HepG2 (cell line): ENCODE results near the gene COPZ2. TPM values are rescaled to one million over a fixed set of nuclear protein-coding genes. Genes with fewer than 3 reads are reported as not detected.

ENCODE experiments used
- ATAC-seq: fragments of 200-7000 bp; cut with Tn5 transposase; 3 replicates; pipeline ENCODE4 v1.9.1; 2020; ENCODE audit warnings: mild to moderate bottlenecking, moderate library complexity
- BruUV-seq: library from RNA; stranded (reverse); fragments of 400-500 nt; replicated peaks from 2 replicates; lab custom pipeline; 2021; lab: Mats Ljungman, UMichigan
- CTCF ChIA-PET: fragments of 300-600 bp; formaldehyde crosslinking; extraction: SDS; loops from one replicate; lab custom pipeline; 2021; ENCODE audit warnings: low total read pairs, inconsistent platforms, low intra/inter-chr PET ratio; lab: Yijun Ruan, JAX
- POLR2A ChIA-PET: fragments of 350-600 bp; sonication (Branson Sonifier 250); formaldehyde crosslinking; loops from one replicate; lab custom pipeline; 2020; ENCODE audit warnings: antibody characterized with exemption, inconsistent platforms; lab: Yijun Ruan, JAX
- DNase-seq: peaks from one replicate; pipeline ENCODE4 v3.0.0-alpha.2; 2015; ENCODE audit warnings: low spot score
- FAIRE-seq: peaks from 3 replicates; lab custom pipeline; 2011; peaks lifted over from hg19 to GRCh38; lab: Jason Lieb, UNC
- H2AFZ ChIP-seq: one replicate; pipeline ENCODE4 v1.6.1; 2011; ENCODE audit warnings: low read length, inconsistent platforms
- H3K27ac ChIP-seq: fragments of 300-600 bp; 3 replicates; pipeline ENCODE4 v1.8.0; 2011; ENCODE audit warnings: mixed run types, mild to moderate bottlenecking, mixed read lengths, low read length, inconsistent platforms; ENCODE audit not compliant: insufficient read depth; ENCODE audit errors: extremely low read length
- H3K27me3 ChIP-seq, 2 experiments: fragments of 200-600 bp in 1 of 2; 2 replicates in 1 of 2; 3 replicates in 1 of 2; pipeline versions ENCODE4 v1.6.0 to v1.8.0; 2011; ENCODE audit warnings: low read length in 2 of 2, mild to moderate bottlenecking in 2 of 2, moderate library complexity in 2 of 2, inconsistent platforms in 1 of 2; ENCODE audit not compliant: insufficient read depth in 2 of 2, control insufficient read depth in 1 of 2
- H3K36me3 ChIP-seq, 2 experiments: fragments of 200-600 bp in 1 of 2; replicated peaks in 1 of 2; 2 replicates in 1 of 2; 3 replicates in 1 of 2; pipeline versions ENCODE4 v1.5.1 to v1.8.0; 2011; ENCODE audit warnings: low read length in 2 of 2, inconsistent platforms in 1 of 2; ENCODE audit not compliant: insufficient read depth in 2 of 2, control insufficient read depth in 1 of 2
- H3K4me1 ChIP-seq: 2 replicates; pipeline ENCODE4 v1.5.1; 2012; ENCODE audit warnings: low read length, inconsistent platforms; ENCODE audit not compliant: insufficient read depth
- H3K4me2 ChIP-seq: 2 replicates; pipeline ENCODE4 v1.6.0; 2011; ENCODE audit warnings: low read depth, low read length, inconsistent platforms
- H3K4me3 ChIP-seq, 3 experiments: fragments of 200-600 bp in 1 of 3; sonication (generic), shearing (Covaris generic) in 1 of 3; replicated peaks in 1 of 3; 2 replicates each; pipeline ENCODE4 v1.5.1; 2011 to 2016; ENCODE audit warnings: low read length in 3 of 3, inconsistent platforms in 2 of 3, low read depth in 2 of 3, mild to moderate bottlenecking in 2 of 3, control low read depth in 1 of 3, mixed read lengths in 1 of 3; ENCODE audit not compliant: insufficient read depth in 1 of 3
- H3K79me2 ChIP-seq: one replicate; pipeline ENCODE4 v1.6.1; 2011; ENCODE audit warnings: low read length, inconsistent platforms; ENCODE audit not compliant: insufficient read depth
- H3K9ac ChIP-seq: 2 replicates; pipeline ENCODE4 v1.6.0; 2011; ENCODE audit warnings: mild to moderate bottlenecking, low read depth, low read length, inconsistent platforms; ENCODE audit not compliant: insufficient read depth
- H3K9me3 ChIP-seq: 2 replicates; pipeline ENCODE4 v1.5.1; 2012; ENCODE audit warnings: mild to moderate bottlenecking, low read length
- H4K20me1 ChIP-seq: 2 replicates; pipeline ENCODE4 v1.6.0; 2011; ENCODE audit warnings: inconsistent platforms, mild to moderate bottlenecking, low read length, moderate library complexity; ENCODE audit not compliant: insufficient read depth
- GLI4 ChIP-seq: sonication (generic); formaldehyde crosslinking; IDR thresholded peaks from 2 replicates; pipeline ENCODE4 v1.5.1; 2020; ENCODE audit warnings: missing genetic modification reagents, mild to moderate bottlenecking, moderate library complexity, borderline replicate concordance
- KLF15 ChIP-seq: sonication (generic); formaldehyde crosslinking; IDR thresholded peaks from 2 replicates; pipeline ENCODE4 v1.8.1; 2023; ENCODE audit warnings: borderline replicate concordance, mild to moderate bottlenecking, inconsistent platforms, missing genetic modification reagents, mixed read lengths
- MAFF ChIP-seq: IDR thresholded peaks from 2 replicates; pipeline ENCODE4 v1.6.1; 2011; ENCODE audit warnings: low read depth, low read length, improper control_type of control experiment
- MAFK ChIP-seq, 2 experiments: IDR thresholded peaks in 1 of 2; conservative IDR thresholded peaks in 1 of 2; 2 replicates each; pipeline ENCODE4 v1.6.1; 2011; ENCODE audit warnings: improper control_type of control experiment in 2 of 2, low read length in 2 of 2
- PCBP2 ChIP-seq: fragments of 200-400 bp; formaldehyde crosslinking; optimal IDR thresholded peaks from 2 replicates; pipeline ENCODE3; 2018; ENCODE audit warnings: low read length, low read depth; ENCODE audit not compliant: poor library complexity, severe bottlenecking
- TMF1 ChIP-seq: sonication (generic); formaldehyde crosslinking; IDR thresholded peaks from 2 replicates; pipeline ENCODE4 v1.8.1; 2022; ENCODE audit warnings: low read depth, missing genetic modification reagents
- XRCC5 ChIP-seq: fragments of 200-400 bp; formaldehyde crosslinking; optimal IDR thresholded peaks from 2 replicates; pipeline ENCODE3; 2017; ENCODE audit warnings: mild to moderate bottlenecking, low read length
- ZMYM4 ChIP-seq: sonication (generic); formaldehyde crosslinking; IDR thresholded peaks from 2 replicates; pipeline ENCODE4 v1.8.1; 2023; ENCODE audit warnings: mild to moderate bottlenecking, missing genetic modification reagents
- ZNF792 ChIP-seq: IDR thresholded peaks from 2 replicates; pipeline ENCODE4 v1.6.1; 2016
- ZNF841 ChIP-seq: sonication (generic); formaldehyde crosslinking; IDR thresholded peaks from 2 replicates; pipeline ENCODE4 v1.8.1; 2023; ENCODE audit warnings: missing genetic modification reagents, borderline replicate concordance
- ZNF883 ChIP-seq: sonication (generic); formaldehyde crosslinking; IDR thresholded peaks from 2 replicates; pipeline ENCODE4 v1.5.1; 2020; ENCODE audit warnings: mild to moderate bottlenecking, missing genetic modification reagents; ENCODE audit errors: not compliant biosample characterization
- WGBS: methylation state at CpG from one replicate; pipeline ENCODE4 v1.1.6; 2017; ENCODE audit warnings: low lambda C conversion rate; 5-methylcytosine and 5-hydroxymethylcytosine counted together
- in situ Hi-C: cut with HindIII; loops from 2 replicates; pipeline ENCODE4 v1.10.0; 2017; ENCODE audit warnings: low pct_unique_long_range_greater_than_20kb; ENCODE audit not compliant: extremely low pct_ligation_motif_present
- intact Hi-C: fragments of 100-400 bp; cut with micrococcal nuclease; formaldehyde crosslinking; loops from one replicate; pipeline ENCODE4 v1.10.0; 2022; ENCODE audit not compliant: unreplicated experiment
- polyA plus RNA-seq, 8 experiments: library from polyadenylated mRNA; depleted of rRNA in 3 of 8; stranded (reverse) in 7 of 8; unstranded in 1 of 8; fragments of >200 nt; fragmentation: Illumina TruSeq in 4 of 8; extraction: Trizol in 4 of 8; gene quantifications; 2 replicates each; pipeline versions ENCODE4 v1.2.1 to v1.2.3, GENCODE V29; 2011 to 2016; ENCODE audit warnings: low read depth in 4 of 8, missing spikeins in 1 of 8, mixed read lengths in 1 of 8; ENCODE audit not compliant: insufficient read depth in 1 of 8
- total RNA-seq, 5 experiments: library from RNA; depleted of rRNA; stranded (reverse); fragments of >200 nt; fragmentation: Illumina TruSeq; extraction: Trizol; gene quantifications; 2 replicates each; pipeline ENCODE4 v1.2.3, GENCODE V29; 2016; ENCODE audit warnings: low read depth in 1 of 5

COPZ2 gene
- total and polyA plus RNA-seq, 2 of the 13 experiments (the other 11 are each of a cell fraction or from before 2014, with no cell fraction given), result 0.61 to 1.5 TPM

- no peaks in the 10 kb centered on the region for H3K27me3 ChIP-seq
- no peak overlapping the region for H3K27ac ChIP-seq
- DNase-seq, result no peak
- H3K9ac ChIP-seq, result no peak overlapping the region
- no peak for FAIRE-seq
- H2AFZ ChIP-seq, result no peak overlapping the region
- H3K4me1 ChIP-seq, result no peaks in the 10 kb centered on the region
- in situ Hi-C loops, result loop anchor here (5.0 kb wide), 1 partner anchor 47 kb away; no protein-coding TSS in a partner anchor
- ChIA-PET CTCF (no interaction called here), POLR2A (interaction anchor here (1.2 to 1.8 kb wide), 2 partner anchors 36 to 114 kb away, joined by 3 to 7 read pairs; partner anchors contain the start of genes CDK5RAP3 and NFE2L1)
- H4K20me1 ChIP-seq, result peaks cover 9% of the 10 kb centered on the region; the same call in 1 of the 2 replicates
- TF ChIP-seq XRCC5, result no peak
- TF ChIP-seq KLF15 (CRISPR knock-in tag), result no peak
- TF ChIP-seq ZNF841, result no peak
- no peak for TF ChIP-seq GLI4 (CRISPR knock-in tag)
- no peak for TF ChIP-seq PCBP2
- TF ChIP-seq ZNF883 (CRISPR knock-in tag), result no peak
- TF ChIP-seq MAFF, result peak; percentile 61; the same call in 1 of the 2 replicates
- no peak for TF ChIP-seq ZNF792 (CRISPR knock-in tag)
- TF ChIP-seq MAFK (conservative IDR thresholded peaks at IDR 0.05 in 1 of 2, IDR thresholded peaks at IDR 0.05 in 1 of 2; ENCODE audit: low read length in 2 of 2), result peak; percentile 53 to 78
- TF ChIP-seq ZMYM4 (CRISPR knock-in tag), result no peak
- TF ChIP-seq TMF1 (CRISPR knock-in tag), result no peak
- H3K9me3 ChIP-seq, result no peaks in the 10 kb centered on the region
- no peak overlapping the region for H3K4me2 ChIP-seq
- WGBS, result 86% methylated on average over 2 of the region's 2 CpGs
- H3K36me3 ChIP-seq, result 0 out of 5 replicates have a peak, but pooled peaks cover 0 to 3% of the 10 kb centered on the region in 2 experiments
- peaks cover 38% of the 10 kb centered on the region for H3K79me2 ChIP-seq
- intact Hi-C loops, result no loop called here
- H3K4me3 ChIP-seq, result no peak overlapping the region
- BruUV-seq, result no TSS peak
- no peak for ATAC-seq
These were observed 47.3 kb upstream of the COPZ2 start for GRCh38 chr17:48084932-48085331.
